Fibroblast of gingiva (primary cell): ENCODE results near the gene ADSL.

Experiments used
- DNase-seq: peaks from one replicate; pipeline ENCODE4 v3.0.0-alpha.2; 2011; ENCODE audit warnings: low read depth

The ADSL gene

GRCh38 chr22:40328546-40329456 lies 17.5 kb upstream of the ADSL start:
- no peak for DNase-seq

- no peak for DNase-seq
These were observed 16.8 kb upstream of the ADSL start for GRCh38 chr22:40329466-40329865.

- no peak for DNase-seq
These were observed 16.2 kb upstream of the ADSL start for GRCh38 chr22:40330086-40330485.

GRCh38 chr22:40330615-40331014 lies 15.7 kb upstream of the ADSL start:
- DNase-seq: no peak

GRCh38 chr22:40331706-40332105 lies 14.6 kb upstream of the ADSL start:
- no peak for DNase-seq

GRCh38 chr22:40332319-40332781 lies 13.9 kb upstream of the ADSL start:
- peak; percentile 13 for DNase-seq

- no peak for DNase-seq
These were observed 12.2 kb upstream of the ADSL start for GRCh38 chr22:40334060-40334459.

- no peak for DNase-seq
These were observed 11.4 kb upstream of the ADSL start for GRCh38 chr22:40334899-40335298.

- DNase-seq: no peak
These were observed 10.9 kb upstream of the ADSL start for GRCh38 chr22:40335358-40335757.

- no peak for DNase-seq
These were observed 6.3 kb upstream of the ADSL start for GRCh38 chr22:40340044-40340443.

GRCh38 chr22:40341604-40342003 lies 4.7 kb upstream of the ADSL start:
- no peak for DNase-seq

GRCh38 chr22:40342521-40342920 lies 3.8 kb upstream of the ADSL start:
- DNase-seq: no peak

GRCh38 chr22:40345271-40345670 lies 1.0 kb upstream of the ADSL start:
- no peak for DNase-seq

GRCh38 chr22:40345815-40346184 lies 500 bp upstream of the ADSL start:
- DNase-seq: peak; percentile 21

GRCh38 chr22:40347300-40347699 lies 1.0 kb downstream of the ADSL start:
- no peak for DNase-seq

- peak; percentile 62 for DNase-seq
These were observed 1.8 kb downstream of the ADSL start for GRCh38 chr22:40348025-40348658.

GRCh38 chr22:40352763-40353162 lies 6.5 kb downstream of the ADSL start:
- no peak for DNase-seq

- no peak for DNase-seq
These were observed 14.8 kb downstream of the ADSL start for GRCh38 chr22:40361100-40361499.

GRCh38 chr22:40363059-40363458 lies 16.8 kb downstream of the ADSL start:
- DNase-seq: no peak

- no peak for DNase-seq
These were observed 18.1 kb downstream of the ADSL start for GRCh38 chr22:40364431-40364830.

- DNase-seq: no peak
These were observed 19.8 kb downstream of the ADSL start for GRCh38 chr22:40366068-40366467.

- DNase-seq: no peak
These were observed 21.0 kb downstream of the ADSL start for GRCh38 chr22:40367342-40367741.

GRCh38 chr22:40368016-40368415 lies 21.7 kb downstream of the ADSL start:
- DNase-seq: no peak
